Dermis blood vessel endothelial cell (primary cell): ENCODE measurements around the gene GSPT1. TPM values are rescaled to one million over a fixed set of nuclear protein-coding genes. Genes with fewer than 3 reads are reported as not detected.
"Not testable (repeated sequence)": the region's sequence is repeated elsewhere in the genome, so short reads cannot be mapped to it uniquely, and the experiment has no call there.

Source experiments
- DNase-seq: peaks from one replicate; pipeline ENCODE4 v3.0.0; 2010
- total RNA-seq: library from RNA; depleted of rRNA; stranded (reverse); fragments of >200 nt; gene quantifications from 2 replicates; pipeline ENCODE4 v1.2.3, GENCODE V29; 2014

The GSPT1 gene
- total RNA-seq, 1 donor from 2014 or later = 70.8 TPM

GRCh38 chr16:11852092-11852809 is 63.5 kb downstream of the GSPT1 start:
- DNase-seq = no peak

GRCh38 chr16:11851294-11852091 is 64.3 kb downstream of the GSPT1 start, which contains the start of gene RSL1D1:
TSS of gene RSL1D1 (minus strand) at chr16:11851542. CDS start at chr16:11851512, 30 bp downstream.
- DNase-seq = peak; percentile 97

GRCh38 chr16:11848842-11849241 is 66.9 kb downstream of the GSPT1 start:
- DNase-seq = no peak

- DNase-seq = no peak
These were observed 71.3 kb downstream of the GSPT1 start for GRCh38 chr16:11844499-11844898.

GRCh38 chr16:11843861-11844260 is 71.9 kb downstream of the GSPT1 start:
- no peak for DNase-seq

- no peak for DNase-seq
These were observed 72.5 kb downstream of the GSPT1 start for GRCh38 chr16:11843206-11843605.

- DNase-seq = no peak
These were observed 74.7 kb downstream of the GSPT1 start for GRCh38 chr16:11841026-11841425.

GRCh38 chr16:11836650-11837244 is 79.0 kb downstream of the GSPT1 start:
- peak; percentile 38 for DNase-seq

GRCh38 chr16:11835891-11836649 is 79.7 kb downstream of the GSPT1 start:
- no peak for DNase-seq

- no peak for DNase-seq
These were observed 80.4 kb downstream of the GSPT1 start for GRCh38 chr16:11835309-11835708.

- no peak for DNase-seq
These were observed 81.6 kb downstream of the GSPT1 start for GRCh38 chr16:11833951-11834695.

- DNase-seq = no peak
These were observed 87.1 kb downstream of the GSPT1 start for GRCh38 chr16:11828696-11829095.

GRCh38 chr16:11825520-11826165 is 90.1 kb downstream of the GSPT1 start:
- DNase-seq = not testable (repeated sequence)

GRCh38 chr16:11824362-11824761 is 91.4 kb downstream of the GSPT1 start:
- no peak for DNase-seq

GRCh38 chr16:11823645-11824044 is 92.1 kb downstream of the GSPT1 start:
- DNase-seq = not testable (repeated sequence)

GRCh38 chr16:11819798-11820197 is 96.0 kb downstream of the GSPT1 start:
- DNase-seq = no peak

- DNase-seq = not testable (repeated sequence)
These were observed 96.8 kb downstream of the GSPT1 start for GRCh38 chr16:11818970-11819369.
